Right cardiac atrium (tissue), 5 donors: ENCODE data around the gene ZNF343. TPM values are rescaled to one million over a fixed set of nuclear protein-coding genes. Genes with fewer than 3 reads are reported as not detected.
A peak's percentile ranks its signal among the peaks of the same experiment; 100 is the strongest.
"Not testable (repeated sequence)": the region's sequence is repeated elsewhere in the genome, so short reads cannot be mapped to it uniquely, and the experiment has no call there.

Source experiments
- ATAC-seq, 2 donors: fragments of 200-7000 bp; cut with Tn5 transposase; one replicate each; pipeline versions ENCODE4 v1.8.0 to v1.9.1; 2020; ENCODE audit warnings: moderate library complexity in 2 of 2, mild to moderate bottlenecking in 1 of 2
- DNase-seq, 3 donors: peaks; one replicate each; pipeline ENCODE4 v3.0.0-alpha.2; 2020
- H3K27ac ChIP-seq: one replicate; pipeline ENCODE4 v1.5.1; 2013; ENCODE audit warnings: mild to moderate bottlenecking, low read length, control low read depth, moderate library complexity
- H3K27me3 ChIP-seq: one replicate; pipeline ENCODE4 v1.6.1; 2013; ENCODE audit not compliant: control insufficient read depth, insufficient read depth
- H3K4me1 ChIP-seq: one replicate; pipeline ENCODE4 v1.6.1; 2013; ENCODE audit warnings: low read length; ENCODE audit not compliant: control insufficient read depth, insufficient read depth
- H3K4me3 ChIP-seq: one replicate; pipeline ENCODE4 v1.5.1; 2013; ENCODE audit warnings: low read length, control low read depth
- H3K9me3 ChIP-seq: one replicate; pipeline ENCODE4 v1.6.1; 2013; ENCODE audit warnings: low read length; ENCODE audit not compliant: control insufficient read depth
- WGBS: extraction: QIAGEN DNeasy Blood & Tissue Kit; methylation state at CpG from one replicate; pipeline ENCODE4 v1.1.7; 2013; 5-methylcytosine and 5-hydroxymethylcytosine counted together
- intact Hi-C, 4 donors: fragments of 100-400 bp; cut with DNase I; formaldehyde crosslinking; loops; one replicate each; pipeline versions ENCODE4 v1.11.0 to v1.14.0; 2022 to 2023
- polyA plus RNA-seq: library from polyadenylated mRNA; stranded (reverse); fragments of 200-250 nt; gene quantifications from one replicate; pipeline ENCODE4 v1.2.3, GENCODE V29; 2013
- total RNA-seq, 4 donors: library from RNA; stranded (reverse); fragmentation: NEBNext Ultra II Directional; extraction: Animal tissue kit (Norgen Biotek cat#: 25700); gene quantifications; one replicate each; pipeline ENCODE4 v1.2.1, GENCODE V29; 2021
- donor health status: healthy with polysubstance abuse.
- donor health status: DM: no; HTN: yes; CAD: no.
- donor health status: DM: no; HTN: no; CAD: no.
- donor health status: DM: no; HTN: yes; CAD: no; lungs with severe emphysema.
- donor health status: DM: yes; HTN: yes; CAD: no.

The ZNF343 gene
- total and polyA plus RNA-seq, 5 donors: 4.1 to 9.1 (median 7.3) TPM

DNA sequence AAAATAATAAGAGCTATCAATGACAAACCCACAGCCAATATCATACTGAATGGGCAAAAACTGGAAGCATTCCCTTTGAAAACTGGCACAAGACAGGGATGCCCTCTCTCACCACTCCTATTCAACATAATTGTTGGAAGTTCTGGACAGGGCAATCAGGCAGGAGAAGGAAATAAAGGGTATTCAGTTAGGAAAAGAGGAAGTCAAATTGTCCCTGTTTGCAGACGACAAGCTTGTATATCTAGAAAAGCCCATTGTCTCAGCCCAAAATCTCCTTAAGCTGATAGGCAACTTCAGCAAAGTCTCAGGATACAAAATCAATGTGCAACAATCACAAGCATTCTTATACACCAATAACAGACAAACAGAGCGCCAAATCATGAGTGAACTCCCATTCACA lies 3.9 kb downstream of the ZNF343 start:
- WGBS: 80% methylated on average over 2 of the region's 2 CpGs
- H3K4me3 ChIP-seq, H3K27me3 ChIP-seq, DNase-seq, H3K4me1 ChIP-seq, H3K27ac ChIP-seq, H3K9me3 ChIP-seq, intact Hi-C loops, ATAC-seq: not testable (repeated sequence)

DNA sequence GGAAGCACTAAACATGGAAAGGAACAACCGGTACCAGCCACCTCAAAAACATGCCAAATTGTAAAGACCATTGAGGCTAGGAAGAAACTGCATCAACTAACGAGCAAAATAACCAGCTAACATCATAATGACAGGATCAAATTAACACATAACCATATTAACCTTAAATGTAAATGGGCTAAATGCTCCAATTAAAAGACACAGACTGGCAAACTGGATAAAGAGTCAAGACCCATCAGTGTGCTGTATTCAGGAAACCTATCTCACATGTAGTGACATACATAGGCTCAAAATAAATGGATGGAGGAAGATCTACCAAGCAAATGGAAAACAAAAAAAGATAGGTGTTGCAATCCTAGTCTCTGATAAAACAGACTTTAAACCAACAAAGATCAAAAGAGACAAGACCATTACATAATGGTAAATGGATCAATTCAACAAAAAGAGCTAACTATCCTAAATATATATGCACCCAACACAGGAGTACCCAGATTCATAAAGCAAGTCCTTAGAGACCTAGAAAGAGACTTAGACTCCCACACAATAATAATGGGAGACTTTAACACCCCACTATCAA lies 5.8 kb downstream of the ZNF343 start:
- ATAC-seq, DNase-seq, H3K4me3 ChIP-seq, H3K9me3 ChIP-seq, H3K27me3 ChIP-seq, H3K4me1 ChIP-seq, H3K27ac ChIP-seq, intact Hi-C loops: not testable (repeated sequence)
- WGBS: 98% methylated on average over 2 of the region's 2 CpGs

DNA sequence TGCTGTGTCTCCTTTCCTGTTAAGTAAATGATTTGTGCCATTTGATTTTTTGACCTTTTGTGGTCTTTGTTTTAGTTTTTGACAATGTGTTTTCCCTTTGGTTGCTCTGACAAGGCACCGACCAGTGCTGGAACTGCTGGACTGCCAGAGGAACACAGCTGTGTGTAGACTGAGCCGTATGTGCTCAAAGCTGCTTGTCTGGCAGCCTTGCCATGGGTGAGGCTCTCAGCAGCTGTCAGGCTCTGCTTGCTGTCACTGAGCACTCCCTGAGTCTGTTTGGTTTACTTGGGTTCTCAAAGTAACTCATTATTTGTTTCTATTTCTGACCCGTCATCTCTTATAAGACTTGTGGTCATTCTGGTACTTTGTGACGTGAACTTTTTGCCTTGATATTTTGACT lies 23.1 kb downstream of the ZNF343 start:
- H3K27me3 ChIP-seq: no peaks in the 10 kb centered on the region
- H3K4me1 ChIP-seq: no peaks in the 10 kb centered on the region
- H3K27ac ChIP-seq: no peak overlapping the region
- peak; percentile 89 to 91 for ATAC-seq
- H3K4me3 ChIP-seq: no peak overlapping the region
- 50% methylated on average over 4 of the region's 4 CpGs for WGBS
- no peaks in the 10 kb centered on the region for H3K9me3 ChIP-seq
- DNase-seq: peak in 2 of 3 donors; percentile 30 to 64
- intact Hi-C loops: no loop called here

DNA sequence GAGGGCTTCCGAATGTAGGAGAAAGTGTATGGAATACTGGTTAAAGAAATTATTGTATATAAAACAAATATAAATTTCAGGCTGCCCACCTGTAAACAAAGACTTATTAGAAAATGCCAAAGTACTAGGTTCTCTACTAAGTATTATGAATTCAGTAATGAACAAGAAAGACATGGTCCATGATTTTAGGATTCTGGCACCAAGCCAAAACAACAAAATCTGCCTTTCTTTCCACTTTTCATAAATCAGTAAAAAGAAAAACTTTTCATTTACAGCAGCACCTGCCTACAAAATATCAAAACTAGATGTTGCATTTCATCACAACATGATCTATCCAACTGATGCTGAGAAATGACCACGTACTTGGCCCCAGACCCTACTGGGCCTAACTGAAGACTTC lies 23.6 kb downstream of the ZNF343 start:
- DNase-seq: no peak
- ATAC-seq: no peak
- intact Hi-C loops: no loop called here
- H3K4me1 ChIP-seq: no peaks in the 10 kb centered on the region
- H3K27ac ChIP-seq: no peak overlapping the region
- no peaks in the 10 kb centered on the region for H3K27me3 ChIP-seq
- H3K4me3 ChIP-seq: no peak overlapping the region
- 93% methylated on average over 2 of the region's 2 CpGs for WGBS
- no peaks in the 10 kb centered on the region for H3K9me3 ChIP-seq

DNA sequence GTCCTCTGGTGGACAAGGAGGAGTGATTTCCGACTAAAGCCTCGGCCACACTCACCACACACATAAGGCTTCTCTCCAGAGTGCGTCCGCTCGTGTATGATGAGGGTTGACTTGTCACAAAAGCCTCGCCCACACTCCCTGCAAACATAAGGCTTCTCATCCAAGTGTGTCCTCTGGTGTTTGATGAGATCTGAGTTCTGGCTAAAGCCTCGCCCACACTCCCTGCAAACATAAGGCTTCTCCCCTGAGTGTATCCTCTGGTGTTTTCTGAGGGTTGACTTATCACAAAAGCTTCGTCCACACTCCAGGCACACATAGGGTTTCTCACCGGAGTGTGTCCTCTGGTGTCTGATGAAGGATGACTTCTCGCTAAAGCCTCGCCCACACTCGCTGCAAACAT lies 25.2 kb downstream of the ZNF343 start:
- DNase-seq: no peak
- Histone ChIP-seq H3K9me3 (no peaks in the 10 kb centered on the region), H3K4me1 (no peaks in the 10 kb centered on the region), H3K27ac (no peak overlapping the region), H3K27me3 (no peaks in the 10 kb centered on the region), H3K4me3 (no peak overlapping the region)
- intact Hi-C loops: no loop called here
- 95% methylated on average over 12 of the region's 12 CpGs for WGBS
- no peak for ATAC-seq

DNA sequence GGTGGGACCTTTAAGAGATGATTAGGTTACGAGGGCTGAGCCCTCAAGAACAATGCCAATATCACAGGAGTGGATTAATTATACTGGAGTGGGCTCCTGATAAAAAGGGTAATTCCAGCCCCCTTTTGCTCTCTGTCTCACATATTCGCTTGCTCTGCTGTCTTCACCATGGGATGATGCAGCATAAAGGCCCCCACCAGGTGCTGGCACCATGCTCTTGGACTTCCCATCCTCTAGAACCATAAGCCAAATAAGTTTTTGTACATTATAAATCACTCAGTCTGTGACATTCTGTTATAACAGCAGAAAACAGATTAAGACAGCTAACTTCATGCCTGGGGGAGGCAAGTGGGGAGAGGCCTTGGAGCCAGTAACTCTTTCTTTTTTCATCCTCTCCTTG lies 28.3 kb downstream of the ZNF343 start:
- no peaks in the 10 kb centered on the region for H3K9me3 ChIP-seq
- no peaks in the 10 kb centered on the region for H3K4me1 ChIP-seq
- intact Hi-C loops: no loop called here
- ATAC-seq (no peak), DNase-seq (no peak)
- no peak overlapping the region for H3K27ac ChIP-seq
- H3K27me3 ChIP-seq: no peaks in the 10 kb centered on the region
- 98% methylated on average over 2 of the region's 2 CpGs for WGBS
- H3K4me3 ChIP-seq: no peak overlapping the region

DNA sequence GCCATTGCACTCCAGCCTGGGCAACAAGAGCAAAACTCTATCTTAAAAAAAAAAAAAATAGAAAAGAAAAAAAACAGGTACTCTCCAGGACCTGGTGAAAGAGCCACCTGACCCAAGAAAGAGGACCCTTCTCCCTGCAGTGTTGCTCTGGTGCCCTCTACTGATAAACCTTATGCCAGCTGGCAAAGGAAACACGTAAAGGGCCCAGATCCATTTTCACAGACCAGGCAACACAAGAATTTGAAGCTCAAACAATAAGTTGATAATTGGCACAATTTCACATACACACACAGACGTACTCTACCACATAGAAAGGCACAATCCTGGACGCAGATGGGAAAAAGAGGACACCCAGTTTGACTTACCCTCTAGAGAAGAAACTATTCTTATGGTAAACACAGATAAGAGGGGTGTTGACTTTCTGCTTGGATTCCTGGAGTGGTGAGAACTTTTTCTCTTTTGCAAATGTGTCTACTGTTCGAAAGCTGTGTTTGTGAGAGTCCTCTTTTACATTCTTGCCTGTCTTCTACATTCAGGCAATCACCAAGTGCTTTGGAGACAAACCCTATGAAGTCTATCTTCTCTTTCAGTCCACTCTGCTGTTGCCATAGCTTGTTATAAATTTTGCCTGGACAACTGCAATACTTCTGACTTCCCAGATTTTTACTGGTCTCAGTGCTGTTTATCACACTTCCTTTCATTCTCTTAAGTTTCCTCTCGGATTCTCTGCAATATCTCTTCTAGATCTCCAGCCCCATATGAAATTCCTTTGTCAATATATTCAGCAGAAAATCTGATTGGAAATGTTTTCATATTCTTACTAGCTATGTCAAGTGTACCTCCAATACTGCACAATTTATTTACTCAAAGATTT lies 31.7 kb downstream of the ZNF343 start:
- H3K4me3 ChIP-seq: no peak overlapping the region
- H3K27me3 ChIP-seq: no peaks in the 10 kb centered on the region
- H3K9me3 ChIP-seq: no peaks in the 10 kb centered on the region
- 69% methylated on average over 5 of the region's 5 CpGs for WGBS
- intact Hi-C loops: no loop called here
- ATAC-seq (no peak), DNase-seq (no peak)
- H3K27ac ChIP-seq: no peak overlapping the region
- H3K4me1 ChIP-seq: no peaks in the 10 kb centered on the region

DNA sequence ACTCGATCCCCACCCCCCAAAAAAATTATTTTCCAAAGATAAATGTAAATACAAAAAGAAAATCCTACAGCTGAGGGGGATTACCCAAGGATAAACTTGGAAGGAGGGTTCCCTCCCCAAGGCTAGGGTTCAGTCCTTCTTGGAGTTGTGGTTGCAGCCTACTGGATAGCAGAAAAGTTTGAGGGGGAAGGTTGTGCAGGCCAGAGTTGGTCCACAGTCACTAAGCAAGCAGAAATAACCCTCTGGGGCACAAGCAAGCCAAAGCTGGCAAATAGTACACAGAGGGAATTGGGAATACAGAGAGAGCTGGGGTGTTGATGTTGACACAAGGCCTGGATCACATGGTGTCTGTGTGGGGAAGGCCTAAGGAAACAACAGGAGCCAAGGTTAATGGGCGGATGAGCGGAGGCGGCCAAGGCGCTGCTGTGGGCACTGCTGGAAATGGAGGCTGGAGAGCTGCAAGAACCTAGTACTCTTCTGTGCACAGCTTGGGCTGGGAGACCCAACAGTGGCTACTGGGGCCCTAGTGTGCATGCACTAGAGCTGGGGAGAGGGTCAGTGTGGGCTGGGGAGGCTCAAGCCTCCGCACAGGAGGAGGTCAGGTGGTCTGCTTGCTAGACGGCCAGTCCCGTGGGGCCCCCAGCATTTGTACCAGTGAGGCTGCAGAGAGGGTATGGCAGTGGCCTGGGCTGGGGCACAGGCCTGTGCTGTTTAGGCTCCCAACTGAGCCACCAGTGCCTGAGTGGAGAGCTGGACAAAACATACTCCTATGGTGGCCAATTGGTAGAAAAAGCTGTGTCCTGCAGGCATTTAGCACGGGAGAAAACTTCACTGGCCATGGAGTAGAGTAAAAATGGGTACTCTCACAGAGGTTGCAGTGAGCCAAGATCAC lies 32.6 kb downstream of the ZNF343 start:
- H3K27ac ChIP-seq: no peak overlapping the region
- H3K9me3 ChIP-seq: no peaks in the 10 kb centered on the region
- intact Hi-C loops: no loop called here
- ATAC-seq: peak; percentile 18 to 20
- H3K4me1 ChIP-seq: no peaks in the 10 kb centered on the region
- WGBS: 94% methylated on average over 9 of the region's 9 CpGs
- no peak for DNase-seq
- no peaks in the 10 kb centered on the region for H3K27me3 ChIP-seq
- H3K4me3 ChIP-seq: no peak overlapping the region

DNA sequence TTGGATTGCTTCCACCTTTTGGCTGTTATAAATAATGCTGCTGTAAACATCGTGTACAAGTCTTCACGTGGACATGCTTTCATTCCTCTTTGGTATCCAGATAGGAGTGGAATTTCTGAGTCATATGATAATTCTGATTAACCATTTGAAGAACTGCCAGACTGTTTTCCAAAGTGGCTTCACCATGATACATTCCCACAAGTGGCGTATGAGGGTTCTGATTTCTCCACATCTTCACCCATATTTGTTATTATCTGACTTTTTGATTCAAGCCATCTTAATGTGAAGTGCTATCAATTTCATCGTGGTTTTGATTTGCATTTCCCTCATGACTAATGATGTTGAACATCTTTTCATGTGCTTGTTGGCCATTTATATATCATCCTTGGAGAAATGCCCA lies 35.2 kb downstream of the ZNF343 start:
- Histone ChIP-seq H3K4me1 (peaks cover 1% of the 10 kb centered on the region), H3K27me3 (no peaks in the 10 kb centered on the region), H3K9me3 (no peaks in the 10 kb centered on the region), H3K4me3 (no peak overlapping the region), H3K27ac (no peak overlapping the region)
- intact Hi-C loops: no loop called here
- WGBS: 43% methylated on average over 4 of the region's 4 CpGs
- ATAC-seq (no peak), DNase-seq (no peak)

DNA sequence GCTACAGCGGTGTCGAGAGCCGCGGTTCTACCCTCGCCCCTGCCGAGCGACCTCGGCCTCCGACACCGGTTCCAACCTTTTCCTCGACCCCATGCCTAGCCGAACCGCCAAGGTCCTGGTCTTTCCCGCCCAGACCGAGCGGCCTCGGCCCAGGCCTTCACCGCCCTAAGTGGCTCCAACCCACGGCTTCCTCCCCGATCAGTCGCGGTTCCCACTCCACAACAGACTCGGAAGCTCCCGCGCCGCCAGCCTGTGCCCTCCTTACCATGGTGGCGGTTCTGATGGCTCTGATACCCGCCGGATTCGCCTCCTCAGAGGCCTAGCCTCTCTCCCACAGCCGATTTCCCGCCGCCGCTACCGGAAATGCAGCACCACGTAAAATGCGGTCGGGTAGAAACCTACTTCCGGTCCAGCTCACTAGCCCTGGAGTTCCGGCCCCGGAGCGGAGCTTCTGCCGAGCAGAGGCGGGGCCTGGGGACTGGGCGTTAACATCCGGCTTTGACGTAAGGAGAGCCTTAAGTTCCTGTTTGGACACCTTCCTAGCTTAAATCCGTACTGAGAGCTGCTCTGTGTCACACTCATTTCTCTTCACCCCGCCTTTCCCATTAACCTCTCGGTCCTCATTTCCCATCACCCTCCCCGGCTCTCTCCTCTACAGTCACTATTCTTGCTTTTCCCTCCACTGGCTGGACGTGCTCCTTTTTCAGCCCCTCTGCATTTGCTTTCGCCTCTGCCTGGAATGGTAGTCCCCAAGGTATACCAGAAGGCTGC lies 38.1 kb downstream of the ZNF343 start, which contains the start of gene SNRPB:
SNRPB (minus strand) TSS at position 367 of the 771 bp plus-strand sequence; CDS start at position 268, 99 bp downstream.
- WGBS: under 1% methylated on average over 53 of the region's 53 CpGs
- Histone ChIP-seq H3K27ac (peak within 1 kb of the TSS; percentile 99), H3K4me3 (peak within 1 kb of the TSS; percentile 72), H3K27me3 (no peaks in the 10 kb centered on the region), H3K4me1 (peaks cover 1% of the 10 kb centered on the region), H3K9me3 (no peaks in the 10 kb centered on the region)
- ATAC-seq: peak; percentile 99
- DNase-seq: peak; percentile 96 to 98 (median 98)
- intact Hi-C loops: no loop called here
